ENCODE results near the gene PAM.

The PAM gene

DNA sequence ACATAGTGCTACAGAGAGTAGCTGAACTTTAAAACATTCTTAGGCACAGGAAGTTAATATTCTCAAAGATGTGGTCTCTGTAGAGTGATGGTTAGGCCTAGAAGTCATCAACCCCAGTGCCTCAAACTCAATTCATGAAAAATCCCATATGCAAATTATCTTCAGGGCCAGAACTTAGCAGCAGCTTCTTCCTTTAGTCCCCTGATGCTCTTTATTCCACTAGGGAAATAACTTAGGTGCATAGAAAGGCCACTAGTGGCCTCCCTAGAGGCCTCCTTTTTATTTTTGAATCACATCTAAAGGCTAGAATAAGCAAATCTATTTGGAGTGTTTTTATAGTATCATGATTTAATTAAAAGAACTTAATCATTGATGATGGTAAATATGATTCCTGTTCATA lies 276.5 kb downstream of the PAM start:
- TF ChIP-seq POLR2AphosphoS5 (IDR thresholded peaks at IDR 0.05; ENCODE audit: low read depth, low read length), result no peak
- no peak for TF ChIP-seq SIN3A (IDR thresholded peaks at IDR 0.05; ENCODE audit: borderline replicate concordance, insufficient read depth, low read length)
- TF ChIP-seq, protein P1, sequence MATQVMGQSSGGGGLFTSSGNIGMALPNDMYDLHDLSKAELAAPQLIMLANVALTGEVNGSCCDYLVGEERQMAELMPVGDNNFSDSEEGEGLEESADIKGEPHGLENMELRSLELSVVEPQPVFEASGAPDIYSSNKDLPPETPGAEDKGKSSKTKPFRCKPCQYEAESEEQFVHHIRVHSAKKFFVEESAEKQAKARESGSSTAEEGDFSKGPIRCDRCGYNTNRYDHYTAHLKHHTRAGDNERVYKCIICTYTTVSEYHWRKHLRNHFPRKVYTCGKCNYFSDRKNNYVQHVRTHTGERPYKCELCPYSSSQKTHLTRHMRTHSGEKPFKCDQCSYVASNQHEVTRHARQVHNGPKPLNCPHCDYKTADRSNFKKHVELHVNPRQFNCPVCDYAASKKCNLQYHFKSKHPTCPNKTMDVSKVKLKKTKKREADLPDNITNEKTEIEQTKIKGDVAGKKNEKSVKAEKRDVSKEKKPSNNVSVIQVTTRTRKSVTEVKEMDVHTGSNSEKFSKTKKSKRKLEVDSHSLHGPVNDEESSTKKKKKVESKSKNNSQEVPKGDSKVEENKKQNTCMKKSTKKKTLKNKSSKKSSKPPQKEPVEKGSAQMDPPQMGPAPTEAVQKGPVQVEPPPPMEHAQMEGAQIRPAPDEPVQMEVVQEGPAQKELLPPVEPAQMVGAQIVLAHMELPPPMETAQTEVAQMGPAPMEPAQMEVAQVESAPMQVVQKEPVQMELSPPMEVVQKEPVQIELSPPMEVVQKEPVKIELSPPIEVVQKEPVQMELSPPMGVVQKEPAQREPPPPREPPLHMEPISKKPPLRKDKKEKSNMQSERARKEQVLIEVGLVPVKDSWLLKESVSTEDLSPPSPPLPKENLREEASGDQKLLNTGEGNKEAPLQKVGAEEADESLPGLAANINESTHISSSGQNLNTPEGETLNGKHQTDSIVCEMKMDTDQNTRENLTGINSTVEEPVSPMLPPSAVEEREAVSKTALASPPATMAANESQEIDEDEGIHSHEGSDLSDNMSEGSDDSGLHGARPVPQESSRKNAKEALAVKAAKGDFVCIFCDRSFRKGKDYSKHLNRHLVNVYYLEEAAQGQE (IDR thresholded peaks at IDR 0.05; ENCODE audit: insufficient read depth in 1 of 2, low read depth in 2 of 2, low read length in 2 of 2), result no peak
- TF ChIP-seq TAF1 (IDR thresholded peaks at IDR 0.05; ENCODE audit: borderline replicate concordance, insufficient read depth, low read length), result no peak
- no peak for TF ChIP-seq FOXP2 (optimal IDR thresholded peaks at IDR 0.05; ENCODE audit: borderline replicate concordance, extremely low read depth, extremely low read length, insufficient read depth)

DNA sequence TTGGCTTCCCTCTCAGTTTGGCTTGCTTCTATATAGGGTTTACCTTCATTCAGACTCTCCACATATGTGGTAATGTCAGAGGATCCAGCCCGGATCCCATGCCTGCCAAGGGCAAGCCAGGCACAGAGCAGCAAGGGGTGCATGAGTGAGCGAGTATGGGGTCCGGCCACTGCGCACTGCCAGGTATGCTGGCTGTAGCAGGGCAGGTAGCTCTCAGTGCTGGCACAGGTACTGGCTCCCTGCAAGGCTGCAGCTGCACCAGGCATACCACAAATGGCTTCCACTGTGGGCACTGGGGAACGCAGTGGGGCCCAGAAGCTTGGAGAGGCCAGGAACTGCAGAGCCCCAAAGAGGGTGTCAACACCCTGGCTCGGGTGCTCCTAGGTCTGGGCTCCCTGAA lies 278.6 kb downstream of the PAM start:
- no peak for TF ChIP-seq FOXP2 (optimal IDR thresholded peaks at IDR 0.05; ENCODE audit: borderline replicate concordance, extremely low read depth, extremely low read length, insufficient read depth)
- no peak for TF ChIP-seq POLR2AphosphoS5 (IDR thresholded peaks at IDR 0.05; ENCODE audit: low read depth, low read length)
- TF ChIP-seq, protein P1 (IDR thresholded peaks at IDR 0.05; ENCODE audit: insufficient read depth in 1 of 2, low read depth in 2 of 2, low read length in 2 of 2), result no peak
- TF ChIP-seq TAF1 (IDR thresholded peaks at IDR 0.05; ENCODE audit: borderline replicate concordance, insufficient read depth, low read length), result no peak
- TF ChIP-seq SIN3A (IDR thresholded peaks at IDR 0.05; ENCODE audit: borderline replicate concordance, insufficient read depth, low read length), result no peak

DNA sequence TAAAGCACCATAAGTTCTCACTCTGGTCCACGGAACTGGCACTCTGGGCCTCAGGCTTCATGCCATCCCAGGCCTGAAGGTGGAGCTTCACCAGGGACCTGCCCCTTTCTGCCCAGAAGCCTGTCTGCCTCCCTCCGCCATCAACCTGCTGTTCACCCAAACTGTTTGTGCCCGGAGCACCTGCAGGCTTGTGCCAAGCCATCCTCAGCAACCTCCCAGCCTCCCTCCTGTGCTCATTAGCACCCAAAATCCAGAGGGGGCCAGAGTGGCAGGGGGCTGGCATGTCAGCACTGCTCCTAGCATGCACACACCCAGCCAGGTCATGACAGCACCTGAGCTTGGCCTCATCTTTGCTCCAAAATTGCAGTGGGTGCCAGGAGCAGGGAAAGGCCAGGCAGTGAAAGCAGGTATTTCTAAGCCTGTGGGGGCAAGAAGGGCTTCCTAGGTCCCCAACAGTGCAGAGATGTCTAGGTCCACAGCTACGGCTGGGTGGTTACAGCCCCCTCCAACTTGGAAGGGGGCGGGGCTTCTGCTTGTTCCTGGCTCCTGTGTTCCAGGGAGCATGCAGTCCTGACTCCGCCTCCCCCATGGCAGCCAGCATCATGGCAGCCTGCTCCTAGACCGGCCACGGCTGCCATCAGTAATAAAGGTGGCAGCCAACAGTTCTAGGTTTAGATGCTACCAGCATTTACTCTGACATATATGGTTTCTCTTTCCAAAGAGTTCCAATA lies 279.7 kb downstream of the PAM start:
- no peak for TF ChIP-seq TAF1 (IDR thresholded peaks at IDR 0.05; ENCODE audit: borderline replicate concordance, insufficient read depth, low read length)
- no peak for TF ChIP-seq FOXP2 (optimal IDR thresholded peaks at IDR 0.05; ENCODE audit: borderline replicate concordance, extremely low read depth, extremely low read length, insufficient read depth)

DNA sequence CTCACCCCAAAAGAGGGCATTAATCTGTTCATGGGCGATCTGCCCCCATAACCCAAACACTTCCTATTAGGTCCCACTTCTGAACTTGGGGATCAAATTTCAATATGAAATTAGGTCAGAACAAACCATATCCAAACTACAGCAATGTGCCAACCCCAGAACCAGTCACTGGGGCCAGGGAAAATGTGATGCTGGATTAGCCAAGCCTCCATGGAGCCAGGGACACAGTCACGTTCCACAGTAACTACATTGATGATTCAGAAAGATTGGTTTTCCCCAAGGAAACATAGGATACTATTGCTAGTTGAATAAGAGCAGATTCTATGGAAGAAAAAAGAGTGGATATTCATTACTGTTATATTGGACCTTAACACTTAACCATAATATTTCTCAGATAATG lies 280.6 kb downstream of the PAM start:
- no peak for TF ChIP-seq FOXP2 (optimal IDR thresholded peaks at IDR 0.05; ENCODE audit: borderline replicate concordance, extremely low read depth, extremely low read length, insufficient read depth)
- TF ChIP-seq, protein P1 (IDR thresholded peaks at IDR 0.05; ENCODE audit: insufficient read depth in 1 of 2, low read depth in 2 of 2, low read length in 2 of 2), result no peak
- no peak for TF ChIP-seq SIN3A (IDR thresholded peaks at IDR 0.05; ENCODE audit: borderline replicate concordance, insufficient read depth, low read length)
- TF ChIP-seq TAF1 (IDR thresholded peaks at IDR 0.05; ENCODE audit: borderline replicate concordance, insufficient read depth, low read length), result no peak
- TF ChIP-seq POLR2AphosphoS5 (IDR thresholded peaks at IDR 0.05; ENCODE audit: low read depth, low read length), result no peak

DNA sequence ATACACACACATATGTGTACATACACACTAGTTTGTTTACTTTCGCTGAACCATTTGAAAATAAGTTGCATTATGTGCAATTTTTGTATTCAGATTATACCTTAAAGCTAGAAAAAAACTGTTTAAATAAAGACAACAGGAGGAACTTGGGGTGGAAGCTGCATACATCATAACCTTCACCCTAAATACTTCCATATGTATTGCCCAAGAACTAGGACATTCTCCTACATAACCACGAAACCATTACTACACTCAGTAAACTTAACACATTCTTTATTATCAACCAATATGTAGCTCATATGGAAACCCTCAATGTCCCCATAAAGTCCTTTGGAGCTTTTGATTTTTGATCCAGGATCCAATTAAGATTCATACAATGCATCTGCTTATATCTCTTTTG lies 281.5 kb downstream of the PAM start:
- TF ChIP-seq POLR2AphosphoS5 (IDR thresholded peaks at IDR 0.05; ENCODE audit: low read depth, low read length), result no peak
- TF ChIP-seq SIN3A (IDR thresholded peaks at IDR 0.05; ENCODE audit: borderline replicate concordance, insufficient read depth, low read length), result no peak
- TF ChIP-seq FOXP2 (optimal IDR thresholded peaks at IDR 0.05; ENCODE audit: borderline replicate concordance, extremely low read depth, extremely low read length, insufficient read depth), result no peak
- no peak for TF ChIP-seq TAF1 (IDR thresholded peaks at IDR 0.05; ENCODE audit: borderline replicate concordance, insufficient read depth, low read length)
- TF ChIP-seq, protein P1 (IDR thresholded peaks at IDR 0.05; ENCODE audit: insufficient read depth in 1 of 2, low read depth in 2 of 2, low read length in 2 of 2), result no peak

Measured in PFSK-1 (cell line).